ACHN (cell line): ENCODE data around the gene RGS3.
"Not testable (repeated sequence)": the region's sequence is repeated elsewhere in the genome, so short reads cannot be mapped to it uniquely, and the experiment has no call there.

Experiments
- DNase-seq: peaks from one replicate; pipeline ENCODE4 v3.0.0-alpha.2; 2015
- in situ Hi-C: cut with HindIII; loops from 2 replicates; pipeline ENCODE4 v1.10.0; 2017; ENCODE audit warnings: low sequenced_read_pairs, low pct_ligation_motif_present, low pct_unique_long_range_greater_than_20kb

Gene RGS3

DNA sequence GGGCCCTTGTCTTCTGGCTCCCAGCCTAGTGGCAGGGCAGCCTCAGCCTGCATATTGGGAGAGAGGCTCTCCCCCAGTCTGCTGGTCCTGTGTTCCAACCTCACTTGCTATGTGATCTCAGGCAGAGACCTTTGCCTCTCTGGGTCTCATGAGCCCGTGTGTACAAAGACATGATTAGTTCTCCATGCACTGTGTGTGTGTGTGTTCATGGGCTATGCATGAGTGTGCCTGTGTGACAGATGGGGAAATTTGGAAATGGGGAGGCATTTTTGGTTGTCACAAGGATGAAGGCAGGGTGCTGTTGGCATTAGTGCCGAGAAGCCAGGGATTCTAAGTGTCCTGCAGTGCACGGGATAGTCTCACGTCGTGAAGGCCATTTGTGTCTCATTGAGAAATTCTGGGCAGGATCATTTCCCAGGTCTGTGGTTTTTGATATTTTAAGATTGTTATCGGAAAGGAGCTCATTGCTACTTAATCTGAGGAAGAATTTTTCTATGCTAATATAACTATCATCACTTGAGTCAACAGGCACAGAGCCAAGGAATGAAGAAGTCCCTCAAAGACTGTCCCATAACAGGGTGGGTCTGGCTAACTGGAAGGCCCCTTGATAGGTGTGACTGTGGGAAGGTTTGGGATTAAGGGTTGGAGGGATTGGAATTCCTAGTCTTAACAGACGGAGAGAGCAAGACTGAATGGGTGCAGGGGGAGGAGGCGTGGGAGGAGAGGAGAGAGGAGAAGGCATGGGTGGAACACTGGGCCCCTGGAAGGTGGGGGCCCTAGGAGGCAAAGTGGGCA is 168.5 kb downstream of the RGS3 start:
- in situ Hi-C loops: no loop called here
- no peak for DNase-seq

DNA sequence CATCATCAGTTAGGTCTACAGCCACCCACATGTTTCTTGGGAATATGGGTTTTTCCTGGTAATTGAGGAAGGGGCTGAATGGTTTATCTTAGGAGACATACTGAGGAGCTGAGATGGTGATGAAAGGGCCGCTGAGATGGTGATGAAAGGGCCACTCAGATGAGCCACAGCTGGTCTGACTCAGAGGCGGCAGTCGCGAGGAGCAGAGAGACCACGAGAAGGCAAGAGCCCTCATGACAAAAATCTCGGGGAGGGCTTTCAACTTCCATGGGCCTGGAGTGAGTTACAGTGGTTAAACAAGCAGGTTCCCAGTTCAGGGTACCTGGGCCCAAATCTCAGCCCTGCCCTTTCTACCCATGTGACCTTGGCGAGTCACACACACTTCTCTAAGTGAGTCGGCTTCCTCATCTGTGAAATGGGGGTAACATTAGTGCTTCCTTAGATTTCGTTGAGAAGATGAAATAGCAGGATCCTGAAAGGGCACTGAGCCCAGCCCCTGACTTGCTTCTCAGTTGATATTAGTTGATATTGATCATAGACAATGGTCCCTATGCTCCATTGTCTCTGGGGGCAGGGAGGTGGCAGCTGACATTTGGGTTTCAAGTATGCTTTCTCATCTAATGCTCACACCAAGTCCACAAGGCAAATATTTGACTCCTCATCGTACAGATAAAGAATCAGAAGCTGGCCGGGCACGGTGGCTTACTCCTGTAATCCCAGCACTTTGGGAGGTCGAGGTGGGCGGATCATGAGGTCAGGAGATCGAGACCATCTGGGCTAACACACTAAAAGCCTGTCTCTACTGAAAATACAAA is 169.5 kb downstream of the RGS3 start:
- DNase-seq: no peak
- in situ Hi-C loops: no loop called here

DNA sequence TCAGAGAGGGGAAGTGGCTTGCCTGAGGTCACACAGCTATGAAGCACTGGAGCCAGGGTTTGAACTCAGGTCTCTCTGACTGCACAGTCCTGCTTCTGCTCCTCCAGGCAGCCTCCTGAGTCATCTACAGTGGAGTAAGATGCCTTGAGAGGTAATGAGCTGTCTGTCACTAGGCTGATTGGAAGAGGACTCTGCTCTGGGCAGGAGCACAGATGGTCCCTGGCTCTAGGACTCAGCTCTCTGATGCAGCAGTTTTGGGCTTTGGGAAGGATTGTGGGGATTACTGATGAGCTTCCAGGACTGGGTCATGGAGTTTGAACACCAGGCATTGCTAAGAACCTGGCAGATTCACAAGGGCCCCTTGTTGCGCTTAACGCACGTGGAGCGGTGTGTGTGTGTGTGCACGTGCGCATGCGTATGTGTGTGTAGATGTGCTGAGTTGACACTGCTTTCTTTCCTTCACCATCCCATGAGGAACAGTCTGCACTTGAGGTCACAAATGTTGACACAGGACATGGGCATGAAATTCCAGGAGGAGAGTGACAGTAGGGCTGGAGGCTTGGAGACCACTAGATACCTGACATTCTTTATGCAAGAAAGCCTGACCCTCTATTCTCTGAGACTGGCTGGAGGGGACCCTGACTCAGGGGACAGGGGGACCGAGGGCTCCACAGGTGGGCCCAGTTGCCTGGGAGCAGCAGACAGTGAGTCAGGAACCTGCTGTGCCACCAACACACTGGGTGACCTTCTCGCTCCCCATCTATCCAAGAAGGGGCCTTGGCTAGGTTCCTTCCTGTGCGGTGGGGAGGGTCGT is 170.5 kb downstream of the RGS3 start:
- no peak for DNase-seq
- in situ Hi-C loops: no loop called here

DNA sequence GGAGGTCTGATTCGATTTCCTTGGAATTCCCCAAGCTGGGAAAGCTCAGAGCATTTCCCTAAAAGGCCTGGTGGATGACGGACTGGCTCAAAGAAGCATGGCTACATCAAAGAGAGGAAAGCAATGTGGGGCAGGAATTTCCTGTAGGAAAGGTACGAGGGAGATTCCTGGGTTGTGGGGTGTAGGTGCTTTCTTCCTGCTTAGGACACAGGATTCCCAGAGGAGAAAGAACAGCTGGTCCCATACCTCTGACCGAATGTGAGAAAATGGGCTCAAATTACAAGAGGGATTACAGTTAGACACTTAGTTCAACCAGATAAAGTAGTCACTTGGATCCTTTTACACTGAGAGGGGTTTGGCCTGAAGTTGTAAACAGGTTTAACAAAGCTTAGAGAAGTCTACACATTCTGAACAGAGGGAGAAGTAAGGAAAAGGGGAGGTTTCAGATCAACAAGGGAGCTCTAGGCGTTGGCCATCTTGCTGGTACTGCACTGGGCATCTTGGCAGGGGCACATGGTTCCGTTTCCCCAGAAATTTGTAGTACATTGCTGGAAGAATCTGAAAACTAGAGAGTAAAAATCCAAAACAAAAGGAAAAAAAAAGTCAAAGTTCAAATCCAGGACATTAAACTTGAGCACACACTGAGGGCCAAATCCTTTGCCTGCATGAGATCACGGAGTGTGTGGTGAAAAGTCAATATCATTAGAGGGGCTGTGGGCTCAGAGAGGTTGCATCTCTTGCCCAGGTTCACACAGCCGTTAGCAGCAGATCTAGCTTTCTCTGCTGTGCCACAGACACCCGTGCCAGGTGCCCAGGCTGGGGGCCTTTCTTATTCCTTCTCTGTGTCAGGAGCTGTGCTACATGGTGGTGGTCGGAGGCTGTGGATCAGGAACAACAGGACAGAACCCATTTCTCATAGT is 171.3 kb downstream of the RGS3 start:
- in situ Hi-C loops: no loop called here
- DNase-seq: no peak

DNA sequence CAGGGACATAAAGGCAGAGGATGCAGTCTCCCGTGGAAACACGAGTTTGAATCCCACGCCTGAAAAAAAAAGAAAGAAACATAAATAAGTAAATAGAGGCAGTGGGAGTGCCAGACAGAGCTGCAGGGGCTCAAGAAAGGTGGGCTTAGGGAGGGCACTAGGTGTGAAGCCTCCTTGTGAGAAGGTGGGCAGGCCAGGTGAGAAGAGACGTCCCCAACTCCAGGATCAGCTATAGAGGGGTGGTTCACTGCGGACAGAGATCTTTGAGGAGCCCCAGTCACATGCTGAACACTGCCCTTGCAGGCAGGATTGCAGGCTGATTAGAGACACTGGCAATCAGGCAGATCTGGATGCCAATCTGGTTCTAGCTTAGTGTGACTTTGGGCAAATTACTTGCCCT is 172.1 kb downstream of the RGS3 start:
- in situ Hi-C loops: no loop called here
- DNase-seq: no peak

DNA sequence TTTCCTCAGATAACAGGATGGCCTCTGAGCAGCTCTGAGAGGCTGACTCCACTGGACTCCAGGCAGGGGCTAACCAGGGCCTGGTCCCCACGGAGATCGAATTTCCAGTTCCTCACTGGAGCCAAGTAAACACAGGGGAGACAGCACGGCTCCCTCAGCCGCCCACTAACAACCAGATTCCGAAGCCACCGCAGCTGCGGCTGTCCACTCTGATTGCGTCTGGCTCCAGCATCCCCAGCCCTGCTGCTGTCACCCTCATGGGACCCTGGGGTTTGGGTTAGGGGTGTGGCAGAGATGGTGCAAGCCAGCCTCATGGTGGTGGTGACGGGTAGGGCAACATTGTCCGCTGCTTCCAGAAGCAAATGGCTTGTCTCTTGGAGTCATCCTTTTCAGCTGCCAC is 172.6 kb downstream of the RGS3 start:
- in situ Hi-C loops: no loop called here
- no peak for DNase-seq

DNA sequence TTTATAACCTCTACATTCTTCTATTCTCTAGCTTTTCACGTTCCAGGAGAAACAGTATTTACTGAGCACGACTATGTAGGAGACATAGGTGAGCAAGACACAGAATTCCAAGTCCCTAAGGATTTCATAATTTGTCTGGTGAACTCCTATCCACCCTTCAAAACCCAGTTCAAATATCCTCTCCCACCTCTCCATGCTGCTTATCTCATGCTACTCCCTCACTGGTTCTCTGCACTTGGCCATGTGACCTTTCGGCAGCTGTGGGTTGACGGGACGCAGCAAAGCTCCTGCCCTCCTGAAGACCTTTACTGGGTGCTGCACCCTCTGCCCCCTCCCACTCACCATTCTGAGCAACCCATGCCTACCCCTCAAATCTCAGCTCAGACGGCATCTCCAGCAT is 173.2 kb downstream of the RGS3 start:
- in situ Hi-C loops: no loop called here
- DNase-seq: no peak

DNA sequence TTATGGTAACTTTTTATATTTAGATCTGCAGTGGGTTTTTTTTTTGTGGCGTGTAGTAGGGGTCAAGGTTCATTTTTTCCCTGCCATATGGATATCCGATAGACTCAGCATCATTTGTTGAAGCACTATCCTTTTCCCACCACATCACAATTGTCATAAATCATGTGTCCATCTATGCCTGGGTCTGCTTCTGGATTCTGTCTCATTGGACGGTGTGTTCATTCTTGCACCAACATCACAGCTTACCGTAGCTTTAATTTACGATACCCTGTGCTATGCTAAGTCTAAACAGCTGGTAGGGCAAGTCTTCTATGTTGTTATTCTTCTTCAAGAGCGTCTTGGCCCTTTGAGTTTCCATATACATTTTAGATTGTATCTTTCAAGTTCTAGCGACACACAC is 175.0 kb downstream of the RGS3 start:
- in situ Hi-C loops: no loop called here

DNA sequence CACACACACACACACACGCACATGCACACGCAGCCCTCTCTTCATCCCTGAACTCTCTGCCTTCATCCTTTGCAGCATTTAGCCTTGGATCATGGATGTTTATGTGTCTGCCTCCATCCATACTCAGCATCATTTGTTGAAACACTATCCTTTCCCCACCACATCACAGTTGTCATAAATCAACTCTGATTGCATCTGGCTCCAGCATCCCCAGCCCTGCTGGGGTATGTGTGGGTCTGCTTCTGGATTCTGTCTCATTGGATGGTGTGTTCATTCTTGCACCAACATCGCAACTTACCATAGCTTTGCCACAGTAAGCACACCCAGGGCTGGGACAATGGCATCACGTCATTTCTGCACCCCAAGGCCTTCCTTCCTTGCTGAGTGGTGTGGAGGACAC is 175.4 kb downstream of the RGS3 start:
- in situ Hi-C loops: no loop called here
- DNase-seq: no peak

More for the DNA sequence above, 175.0 kb downstream of the RGS3 start:
- no peak for DNase-seq

DNA sequence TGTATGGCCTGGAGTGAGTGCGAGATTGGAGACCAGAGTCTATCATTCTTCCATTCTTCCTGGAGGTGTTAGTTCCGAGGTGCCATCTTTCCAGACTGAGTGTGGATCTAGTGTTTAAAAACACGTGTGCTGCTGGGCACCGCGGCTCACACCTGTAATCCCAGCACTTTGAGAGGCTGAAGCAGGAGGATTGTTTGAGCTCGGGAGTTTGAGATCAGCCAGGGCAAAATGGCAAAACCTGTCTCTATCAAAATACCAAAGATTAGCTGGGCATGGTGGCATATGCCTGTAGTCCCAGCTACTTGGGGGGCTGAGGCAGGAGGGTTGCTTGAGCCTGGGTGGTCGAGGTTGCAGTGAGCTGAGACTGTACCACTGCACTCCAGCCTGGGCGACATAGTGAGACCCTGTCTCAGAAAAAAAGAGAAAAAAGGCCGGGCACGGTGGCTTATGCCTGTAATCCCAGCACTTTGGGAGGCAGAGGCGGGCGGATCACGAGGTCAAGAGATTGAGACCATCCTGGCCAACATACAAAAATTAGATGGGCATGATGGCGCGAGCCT is 176.0 kb downstream of the RGS3 start:
- DNase-seq, in situ Hi-C loops: not testable (repeated sequence)

DNA sequence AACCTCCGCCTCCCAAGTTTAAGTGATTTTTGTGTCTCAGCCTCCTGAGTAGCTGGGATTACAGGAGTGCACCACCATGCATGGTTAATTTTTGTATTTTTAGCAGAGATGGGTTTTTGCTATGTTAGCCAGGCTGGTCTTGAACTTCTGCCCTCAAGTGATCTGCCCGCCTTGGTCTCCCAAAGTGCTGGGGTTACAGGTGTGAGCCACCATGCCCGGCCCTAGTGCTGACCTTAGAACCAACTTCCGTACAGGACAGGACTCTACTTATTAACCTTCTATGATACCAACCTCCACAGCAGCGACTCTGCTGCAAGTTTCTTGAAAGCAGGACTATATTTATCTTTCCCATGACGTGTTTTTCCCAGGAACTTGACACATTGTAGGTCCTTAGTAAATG is 176.9 kb downstream of the RGS3 start:
- in situ Hi-C loops: no loop called here

DNA sequence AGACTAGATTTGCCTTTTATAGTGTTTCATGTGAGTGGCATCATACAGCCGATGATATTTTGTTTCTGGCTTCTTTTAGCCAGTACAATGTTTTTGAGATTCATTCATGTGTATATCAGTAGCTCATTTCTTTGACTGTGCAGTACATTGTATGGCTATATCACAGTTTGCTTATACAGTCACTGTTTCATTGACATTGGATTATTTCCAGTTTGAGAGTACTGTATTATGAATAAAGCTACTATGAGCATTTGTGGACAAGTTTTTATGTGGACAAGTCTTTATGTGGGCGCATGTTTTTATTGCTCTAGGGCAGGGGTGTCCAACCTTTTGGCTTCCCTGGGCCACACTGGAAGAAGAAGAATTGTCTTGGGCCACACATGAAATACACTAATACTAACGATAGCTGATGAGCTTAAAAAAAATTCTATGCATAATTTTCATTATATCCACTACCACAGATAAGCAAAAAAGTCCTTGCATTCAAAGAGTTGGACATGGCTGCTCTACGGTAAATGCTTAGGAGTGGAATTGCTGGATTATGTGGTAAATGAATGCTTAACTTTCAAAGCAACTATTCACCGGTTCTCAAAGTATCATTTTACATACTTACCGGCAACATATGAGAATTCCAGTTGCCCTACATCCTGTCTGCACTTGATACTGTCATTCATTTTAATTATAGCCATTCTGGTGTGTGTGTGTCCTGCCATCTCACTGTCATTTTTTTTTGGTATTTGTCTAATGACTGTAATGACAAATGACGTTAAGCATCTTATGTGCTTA is 177.8 kb downstream of the RGS3 start:
- in situ Hi-C loops: no loop called here
- DNase-seq: no peak

More for the DNA sequence above, 176.9 kb downstream of the RGS3 start:
- no peak for DNase-seq

DNA sequence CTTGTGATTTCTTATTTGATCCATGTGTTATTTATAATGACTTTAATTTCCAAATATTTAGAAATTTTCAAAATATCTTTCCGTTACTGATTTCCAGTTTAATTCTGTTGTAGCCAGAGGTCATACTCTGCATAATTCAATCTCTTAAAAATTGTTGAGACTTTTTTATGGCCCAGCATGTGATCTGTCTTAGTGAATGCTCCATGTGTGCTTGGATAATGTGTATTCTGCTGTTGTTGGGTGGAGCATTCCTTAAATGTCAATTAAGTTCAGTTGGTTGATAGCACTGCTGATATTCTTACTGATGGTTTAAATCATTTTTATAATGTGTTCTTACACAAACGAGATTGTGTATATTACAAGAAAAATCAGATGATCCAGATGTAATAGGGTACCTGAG is 180.8 kb downstream of the RGS3 start:
- in situ Hi-C loops: no loop called here
- no peak for DNase-seq

DNA sequence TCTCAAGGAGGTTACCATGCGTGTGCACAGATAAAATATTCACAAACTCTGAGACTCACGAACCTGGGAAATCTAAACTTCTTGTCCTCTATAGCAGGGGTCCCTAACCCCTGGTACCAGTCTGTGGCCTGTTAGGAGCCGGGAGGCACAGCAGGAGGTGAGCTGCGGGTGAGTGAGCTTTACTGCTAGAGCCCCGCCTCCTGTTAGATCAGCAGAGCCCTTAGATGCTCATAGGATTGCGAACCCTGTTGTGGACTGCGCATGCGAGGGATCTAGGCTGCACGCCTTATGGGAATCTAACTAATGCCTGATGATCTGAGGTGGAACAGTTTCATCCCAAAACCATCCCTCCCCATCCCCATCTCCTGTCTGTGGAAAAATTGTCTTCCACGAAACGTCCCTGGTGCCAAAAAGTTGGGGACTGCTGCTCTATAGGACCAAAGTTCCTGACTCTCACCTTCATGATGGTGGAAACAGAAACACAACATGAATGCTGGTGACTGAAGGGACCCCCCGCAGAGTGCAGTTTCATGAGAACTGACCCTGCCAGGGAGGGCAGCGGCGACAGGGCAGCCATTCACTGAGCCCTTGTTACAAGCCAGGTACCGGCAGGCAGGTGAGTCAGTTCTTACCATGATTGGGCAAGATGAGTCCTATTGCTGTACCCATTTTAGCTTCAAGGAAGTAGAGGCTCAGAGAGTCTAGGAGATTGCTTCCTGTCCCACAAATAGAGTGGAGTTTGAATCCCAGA is 181.9 kb downstream of the RGS3 start:
- in situ Hi-C loops: no loop called here
- no peak for DNase-seq

DNA sequence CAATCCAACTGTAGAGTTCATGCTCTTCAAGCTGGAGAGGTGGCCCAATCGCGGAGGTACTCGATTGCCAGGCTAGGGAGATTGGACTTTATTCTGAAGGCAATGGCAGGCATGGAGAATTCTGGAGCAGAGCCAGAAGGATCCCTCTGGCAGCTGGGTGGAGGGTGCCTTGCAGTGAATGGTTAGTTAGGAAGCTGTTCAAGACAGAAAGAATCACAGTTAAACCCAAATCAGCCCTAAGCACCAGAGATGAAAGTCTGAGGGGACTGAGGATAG is 182.4 kb downstream of the RGS3 start:
- DNase-seq: no peak
- in situ Hi-C loops: no loop called here

DNA sequence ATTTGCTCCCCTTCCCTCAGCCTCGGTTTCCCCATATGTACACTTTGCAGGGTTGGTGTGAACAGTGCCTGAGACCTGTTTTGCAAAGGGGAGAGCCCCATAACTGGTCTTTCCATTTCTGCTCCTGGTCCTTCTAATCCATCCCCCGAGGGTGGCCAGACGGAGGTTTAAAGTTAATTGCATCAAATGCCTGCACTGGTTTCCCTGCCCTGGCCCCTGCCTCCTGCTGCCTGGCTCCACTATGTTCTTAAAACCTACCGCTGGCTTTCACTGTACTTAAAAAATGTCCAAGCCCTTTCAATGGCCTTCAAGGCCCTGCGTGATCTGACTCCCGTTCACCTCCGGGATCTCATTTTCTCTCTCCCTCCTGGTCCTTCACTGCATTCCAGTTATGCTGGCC is 183.0 kb downstream of the RGS3 start:
- DNase-seq: no peak
- in situ Hi-C loops: no loop called here
